GM10847 (cell line): ENCODE data around the gene SUB1.

Experiments
- POLR2A ChIP-seq: IDR thresholded peaks from 2 replicates; pipeline ENCODE4 v1.6.1; 2011; ENCODE audit not compliant: insufficient read length; ENCODE audit errors: extremely low read depth

Gene SUB1

DNA sequence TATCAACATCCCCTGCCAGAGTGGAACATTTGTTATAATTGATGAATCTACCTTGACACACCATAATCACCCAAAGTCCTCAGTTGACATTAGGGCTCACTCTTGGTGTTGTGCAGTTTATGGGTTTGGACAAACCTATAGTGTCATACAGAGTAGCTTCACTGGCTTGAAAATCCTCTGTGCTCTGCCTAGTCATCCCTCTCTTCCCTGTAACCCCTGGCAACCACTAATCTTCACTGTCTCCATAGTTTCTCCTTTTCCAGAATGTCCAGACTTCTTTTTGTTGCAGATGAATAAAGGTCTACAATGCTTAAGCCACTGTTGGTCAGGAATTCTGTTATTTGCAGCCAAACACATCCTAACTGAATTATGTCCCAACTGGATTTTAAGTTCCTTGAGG, 22.5 kb upstream of the SUB1 start:
- TF ChIP-seq POLR2A = no peak

DNA sequence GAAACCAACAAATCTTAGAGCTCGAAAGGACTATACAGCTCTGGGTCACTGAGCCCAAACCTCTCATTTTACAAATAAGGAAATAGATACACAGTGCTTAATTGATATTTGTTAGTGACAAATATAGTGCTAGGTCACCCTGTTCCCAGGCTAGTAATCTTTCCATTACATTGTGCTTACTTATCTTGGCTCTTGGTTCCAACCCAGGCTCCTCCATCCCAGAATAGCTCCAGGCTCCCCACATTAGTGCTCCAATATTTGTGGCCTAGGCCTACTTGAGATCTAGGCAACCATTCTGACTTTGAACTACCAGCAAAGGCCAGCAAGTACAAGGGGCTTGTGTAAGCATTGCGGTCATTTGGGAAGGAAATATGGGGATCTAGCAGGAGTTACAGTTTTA, 21.7 kb upstream of the SUB1 start:
- TF ChIP-seq POLR2A = no peak

DNA sequence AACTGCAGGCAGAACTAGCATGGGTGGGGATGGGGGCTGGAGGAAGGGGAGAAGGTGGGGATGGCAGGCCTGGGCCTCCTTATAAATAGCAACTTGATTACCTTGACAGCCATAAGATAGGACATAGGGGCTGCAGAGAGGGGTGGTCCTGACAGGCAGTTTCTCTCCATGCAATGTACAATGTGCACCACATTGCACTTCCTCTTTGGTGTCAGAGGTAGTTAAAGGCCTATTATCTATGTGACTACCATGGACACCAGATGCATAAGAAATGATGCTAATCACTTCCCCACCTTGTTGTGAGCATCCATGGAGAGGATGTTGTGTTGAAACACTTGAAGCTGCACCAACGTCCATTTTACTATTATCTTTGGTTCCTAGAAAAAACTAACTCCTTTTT, 20.2 kb upstream of the SUB1 start:
- no peak for TF ChIP-seq POLR2A

DNA sequence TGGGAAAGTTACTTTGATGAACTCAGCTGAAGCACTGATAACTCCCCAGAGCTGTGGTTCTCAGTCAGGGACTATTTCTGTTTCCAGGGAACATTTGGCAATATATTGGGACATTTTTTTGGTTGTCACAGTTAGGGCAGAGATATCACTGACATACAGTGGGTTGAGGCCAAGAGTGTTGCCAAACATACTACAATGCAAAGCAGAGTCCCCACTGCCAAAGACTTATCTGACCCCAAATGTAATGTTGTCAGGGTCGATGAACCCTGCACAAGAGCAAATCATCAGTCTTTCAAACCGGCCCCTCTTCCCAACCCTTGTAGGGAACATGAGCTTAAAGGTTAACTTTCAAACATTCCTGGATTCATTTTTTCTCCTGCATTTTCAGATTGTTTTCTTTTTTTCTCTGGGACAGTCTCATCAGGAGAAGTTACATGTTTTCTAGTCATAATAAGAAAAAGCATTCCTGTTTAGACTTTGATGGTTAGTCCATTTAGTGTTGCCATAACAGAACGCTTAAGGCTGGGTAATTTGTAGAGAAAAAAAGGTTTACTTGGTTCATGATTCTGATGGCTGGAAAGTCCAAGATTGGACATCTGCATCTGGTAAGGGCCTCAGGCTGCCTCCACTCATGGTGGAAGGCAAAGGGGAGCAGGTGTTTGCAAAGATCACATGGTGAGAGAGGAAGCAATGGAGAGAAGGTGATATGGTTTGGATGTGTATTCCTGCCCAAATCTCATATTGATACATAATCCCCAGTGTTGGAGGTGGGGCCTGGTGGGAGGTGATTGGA, 18.8 kb upstream of the SUB1 start:
- TF ChIP-seq POLR2A = no peak

DNA sequence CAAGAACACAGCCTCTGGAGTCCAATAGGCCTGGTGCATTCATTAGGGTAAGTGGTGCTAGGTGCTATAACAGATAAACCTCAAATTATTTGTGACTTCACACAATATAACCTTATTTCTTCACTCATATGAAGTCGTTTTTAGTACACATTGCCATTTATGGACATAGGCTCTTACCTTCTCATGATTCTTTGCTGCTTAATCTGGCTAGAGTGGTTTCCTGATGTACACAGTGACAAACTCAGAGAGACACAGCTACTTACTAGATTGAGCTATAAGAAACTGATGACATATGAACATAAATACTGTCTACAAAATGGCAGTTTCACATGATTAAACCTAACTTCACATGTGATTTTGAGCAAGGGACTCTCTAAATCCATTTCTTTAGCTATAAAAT, 14.2 kb upstream of the SUB1 start:
- no peak for TF ChIP-seq POLR2A

DNA sequence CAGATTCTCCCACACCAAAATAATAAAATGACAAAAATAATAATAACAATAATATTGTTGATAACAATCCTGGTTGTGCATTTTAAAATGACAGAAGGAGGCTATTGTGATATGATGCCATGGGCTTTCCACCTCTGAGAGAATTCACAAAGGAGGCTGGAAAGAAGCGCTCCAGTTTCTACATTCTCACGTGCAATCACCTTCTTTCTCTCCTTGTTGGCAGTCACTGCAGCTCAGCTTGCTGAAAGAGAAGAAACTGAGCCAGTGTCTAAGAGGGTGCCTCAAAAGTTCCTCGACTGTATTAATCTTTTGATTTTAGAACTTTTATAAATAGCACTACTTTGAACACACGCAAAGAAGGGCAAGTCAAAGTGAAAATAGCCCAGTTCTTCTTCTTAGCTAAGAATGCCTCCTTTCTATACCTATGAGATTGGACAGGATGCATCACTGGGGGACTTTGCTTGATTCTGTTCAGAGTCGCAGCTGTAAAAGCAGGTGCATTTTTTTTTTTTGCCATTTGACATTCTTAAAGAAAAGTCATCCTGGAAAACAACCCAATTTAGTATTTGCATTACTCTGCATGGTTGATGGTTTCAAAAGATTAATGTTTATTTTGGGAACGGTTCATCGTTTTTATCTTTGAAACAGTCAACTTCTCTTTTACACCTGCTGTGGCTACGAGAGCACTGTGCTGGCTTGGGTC, 12.4 kb upstream of the SUB1 start:
- no peak for TF ChIP-seq POLR2A

DNA sequence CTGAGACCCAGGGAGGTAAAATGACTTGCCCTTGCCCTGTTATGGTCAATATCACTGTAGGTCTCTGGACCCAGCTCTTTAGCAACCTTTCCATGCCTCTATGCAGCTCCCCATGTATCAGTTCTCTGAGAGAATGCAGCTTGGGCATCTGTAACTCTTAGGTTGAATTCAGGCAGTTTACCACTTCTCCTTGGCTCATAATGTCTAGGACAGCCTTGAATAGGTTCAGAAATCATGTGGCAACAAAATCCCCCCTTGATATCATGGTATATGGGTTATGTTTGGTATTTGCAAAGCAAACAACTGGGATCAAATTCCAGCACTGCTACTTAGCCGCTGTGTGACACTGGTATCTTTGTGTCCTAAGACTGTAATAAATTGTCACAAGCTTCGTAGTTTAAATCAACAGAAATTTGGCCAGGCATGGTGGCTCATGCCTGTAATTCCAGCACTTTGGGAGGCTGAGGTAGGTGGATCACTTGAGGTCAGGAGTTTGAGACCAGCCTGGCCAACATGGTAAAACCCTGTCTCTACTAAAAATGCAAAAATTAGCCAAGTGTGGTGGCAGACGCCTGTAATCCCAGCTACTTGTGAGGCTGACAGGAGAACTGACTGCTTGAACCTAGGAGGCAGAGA, 10.7 kb upstream of the SUB1 start:
- TF ChIP-seq POLR2A = no peak

DNA sequence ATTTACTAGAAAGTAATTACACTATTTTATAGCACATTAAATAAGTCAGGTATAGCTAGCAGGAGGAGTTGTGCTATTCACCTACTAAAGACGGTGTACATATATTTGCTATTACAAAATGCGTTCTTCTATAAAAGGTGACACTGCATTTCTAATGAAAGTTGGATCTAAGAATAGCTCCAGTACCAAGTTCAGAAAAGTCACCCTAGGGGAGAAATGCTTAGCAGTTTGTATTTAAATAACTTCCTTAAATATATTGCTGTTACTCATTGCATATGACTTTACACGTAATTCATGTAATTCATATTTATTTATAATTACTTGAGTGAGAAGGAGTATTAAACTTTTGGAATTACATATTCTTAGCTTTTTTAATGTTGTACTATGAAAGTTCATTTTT, 7.0 kb upstream of the SUB1 start:
- no peak for TF ChIP-seq POLR2A

DNA sequence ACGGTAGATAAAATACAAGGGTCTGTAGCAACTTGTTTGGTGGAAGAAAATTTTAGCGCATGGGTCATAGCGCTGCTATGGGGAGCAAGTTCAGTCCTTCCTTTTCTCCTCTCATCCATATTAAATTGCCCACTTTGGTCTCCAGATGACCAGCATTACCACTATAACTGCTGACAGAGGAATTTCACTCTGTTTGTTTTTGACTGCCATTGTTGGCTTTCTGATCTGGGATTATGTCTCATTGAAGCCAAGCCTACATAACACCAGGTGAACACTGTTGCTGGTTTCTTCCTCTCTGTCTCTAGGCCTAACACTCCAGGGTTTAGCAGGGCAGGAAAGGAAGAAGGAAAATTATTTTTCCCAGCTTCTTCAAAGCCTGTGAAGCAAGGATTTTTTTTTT, 6.6 kb upstream of the SUB1 start:
- TF ChIP-seq POLR2A = no peak

DNA sequence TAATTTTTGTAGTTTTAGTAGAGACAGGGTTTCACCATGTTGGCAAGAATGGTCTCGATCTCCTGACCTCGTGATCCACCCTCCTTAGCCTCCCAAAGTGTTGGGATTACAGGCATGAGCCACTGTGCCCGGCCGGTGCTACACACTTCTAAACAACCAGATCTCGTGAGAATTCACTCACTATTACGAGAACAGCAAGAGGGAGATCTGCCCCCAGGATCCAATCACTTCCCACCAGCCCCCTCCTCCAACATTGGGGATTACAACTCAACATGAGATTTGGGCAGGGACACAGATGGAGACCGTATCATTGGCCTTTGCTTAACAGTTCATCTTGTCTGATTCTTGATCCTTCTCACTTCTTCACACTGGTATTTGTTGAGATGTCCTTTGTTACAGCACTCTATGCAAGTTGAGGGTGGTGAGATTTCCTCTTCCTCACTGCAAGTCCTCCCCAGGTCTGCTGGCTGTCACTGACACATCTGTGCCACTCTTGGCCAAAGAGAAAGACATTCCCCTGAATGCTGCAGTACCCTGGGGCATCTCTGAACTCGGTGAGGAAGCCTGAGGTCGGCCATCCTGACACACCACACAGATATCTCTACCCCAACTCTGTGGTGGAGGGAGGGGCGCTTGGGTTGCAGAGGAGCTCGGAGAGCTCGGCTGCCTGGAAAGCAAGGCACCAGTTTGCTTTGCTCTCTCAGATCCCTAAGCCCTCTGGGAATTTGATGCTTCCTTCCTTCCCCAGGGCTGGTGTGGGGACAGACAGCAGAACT, 4.2 kb upstream of the SUB1 start:
- TF ChIP-seq POLR2A = no peak

DNA sequence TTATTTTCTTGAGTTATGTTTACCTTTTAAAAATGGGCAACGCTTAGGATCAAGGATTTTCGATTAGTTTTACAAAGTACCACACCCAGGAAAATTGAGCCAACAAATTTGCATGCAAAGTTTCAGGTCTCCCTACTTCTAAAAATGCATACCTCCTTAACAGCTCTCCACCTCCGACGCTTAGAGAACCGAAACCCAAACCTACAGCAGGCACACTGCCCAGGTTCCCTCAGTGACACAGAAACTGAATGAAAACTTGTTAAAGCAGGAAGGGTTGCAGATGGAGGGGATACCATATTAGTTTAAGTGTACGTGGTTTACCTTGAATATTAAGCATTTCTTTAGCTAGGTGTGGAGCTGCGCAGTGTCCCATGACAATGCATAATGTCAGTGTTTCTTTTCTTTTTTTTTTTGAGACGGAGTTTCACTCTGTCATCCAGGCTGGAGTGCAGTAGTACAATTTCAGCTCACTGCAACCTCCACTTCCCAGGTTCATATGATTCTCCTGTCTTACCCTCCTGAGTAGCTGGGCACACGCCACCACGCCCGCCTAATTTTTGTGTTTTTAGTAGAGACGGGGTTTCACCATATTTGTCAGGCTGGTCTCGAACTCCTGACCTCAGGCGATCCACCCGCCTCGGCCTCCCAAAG, 1.6 kb upstream of the SUB1 start:
- no peak for TF ChIP-seq POLR2A

DNA sequence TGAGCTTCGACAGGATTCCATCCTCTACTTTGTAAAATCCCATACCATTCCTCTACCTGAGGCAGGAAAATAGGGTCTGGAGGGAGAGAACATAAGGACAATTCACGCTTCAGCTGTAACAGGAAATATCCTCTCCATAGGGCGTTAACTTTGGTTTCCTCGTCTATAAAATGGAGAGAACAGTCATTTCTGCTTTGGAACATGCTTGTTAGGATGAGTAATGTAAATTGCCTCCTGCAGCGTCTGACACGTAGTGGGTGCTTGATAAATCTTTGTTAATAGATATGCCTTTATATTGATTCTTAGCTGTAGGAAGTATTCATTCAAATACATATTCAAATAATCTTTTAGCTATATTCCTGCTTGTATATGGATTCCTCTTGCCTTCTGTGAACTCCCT, 711 bp upstream of the SUB1 start:
- no peak for TF ChIP-seq POLR2A

DNA sequence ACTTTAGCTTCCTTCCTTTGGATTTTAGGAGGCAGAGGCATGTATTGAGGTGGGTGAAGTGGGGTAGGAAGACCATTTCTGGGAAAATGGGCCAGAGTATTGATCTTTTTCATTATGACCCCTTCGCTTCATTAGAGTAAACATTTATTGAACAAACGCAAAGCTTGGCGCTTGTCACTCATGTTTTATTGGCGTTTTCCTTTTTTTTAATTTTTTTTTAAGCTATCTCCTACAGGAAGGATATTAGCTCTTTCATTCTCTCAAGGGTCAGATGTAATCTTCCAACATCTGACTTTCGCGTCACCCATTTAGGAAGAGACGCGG, 273 bp upstream of the SUB1 start:
- TF ChIP-seq POLR2A = no peak

DNA sequence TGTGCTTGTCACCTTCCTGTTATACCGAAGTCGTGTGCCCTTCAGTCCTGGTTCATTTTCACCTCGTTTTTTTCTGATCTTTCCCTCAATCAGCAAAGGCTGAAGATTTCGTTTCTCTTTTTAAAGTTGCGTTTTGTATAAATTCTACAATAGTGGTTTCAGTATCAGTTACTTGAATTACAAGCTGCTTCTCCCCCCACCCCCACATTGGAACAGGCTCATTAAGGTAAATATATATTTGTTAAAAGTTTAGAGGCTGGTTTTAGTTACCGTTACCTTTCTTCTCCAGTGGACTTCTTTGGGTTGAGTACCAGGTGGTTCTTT, 881 bp downstream of the SUB1 start:
- no peak for TF ChIP-seq POLR2A

DNA sequence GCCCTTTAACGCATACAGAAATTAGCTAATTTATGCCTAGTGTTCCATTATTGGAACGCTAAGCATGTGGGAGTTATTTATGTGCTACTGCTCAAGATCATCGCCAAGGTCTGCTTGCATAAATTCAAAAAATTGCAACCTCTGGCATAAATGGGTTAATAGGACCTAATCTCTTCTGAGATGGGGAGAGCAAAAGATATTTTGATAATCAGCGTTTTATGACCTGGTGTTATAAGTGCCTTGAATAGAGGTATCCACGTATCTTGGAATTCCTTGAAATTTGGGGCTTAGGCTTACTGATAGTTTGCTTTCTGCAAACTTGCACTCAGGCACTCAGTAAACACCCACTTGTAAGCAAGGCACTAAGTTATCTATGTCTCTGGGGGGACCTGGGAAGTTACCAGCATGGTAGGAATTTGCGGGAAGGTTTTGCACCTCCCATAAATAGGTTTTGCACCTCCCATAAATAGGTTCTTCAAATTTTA, 1.8 kb downstream of the SUB1 start:
- TF ChIP-seq POLR2A = no peak
